HEK293 (cell line): ENCODE data around the gene F5.

Source experiments
- CTCF ChIP-seq: fragments of 450-650 bp; formaldehyde crosslinking; IDR thresholded peaks from 2 replicates; pipeline ENCODE4 v1.5.1; 2016; ENCODE audit warnings: missing biosample characterization, missing genetic modification characterization
- KLF7 ChIP-seq: fragments of 450-650 bp; formaldehyde crosslinking; IDR thresholded peaks from 2 replicates; pipeline ENCODE4 v1.5.1; 2016; ENCODE audit warnings: missing biosample characterization, missing genetic modification characterization, borderline replicate concordance
- PBX3 ChIP-seq: sonication (generic); formaldehyde crosslinking; IDR thresholded peaks from 2 replicates; pipeline ENCODE4 v1.8.1; 2022; ENCODE audit warnings: mild to moderate bottlenecking, moderate library complexity, missing genetic modification reagents
- PRDM1 ChIP-seq: fragments of 450-650 bp; formaldehyde crosslinking; IDR thresholded peaks from 2 replicates; pipeline ENCODE4; 2016; ENCODE audit warnings: missing biosample characterization, missing genetic modification characterization
- ZNF10 ChIP-seq: fragments of 450-650 bp; formaldehyde crosslinking; IDR thresholded peaks from 2 replicates; pipeline ENCODE4 v1.5.1; 2017; ENCODE audit warnings: missing biosample characterization, missing genetic modification characterization
- ZNF488 ChIP-seq: fragments of 450-650 bp; formaldehyde crosslinking; IDR thresholded peaks from 2 replicates; pipeline ENCODE4 v1.5.1; 2016; ENCODE audit warnings: missing biosample characterization, missing genetic modification characterization
- ZNF530 ChIP-seq: fragments of 450-650 bp; formaldehyde crosslinking; IDR thresholded peaks from 2 replicates; pipeline ENCODE4 v1.5.1; 2016; ENCODE audit warnings: low read depth, missing biosample characterization, missing genetic modification characterization
- ZNF596 ChIP-seq: fragments of 450-650 bp; IDR thresholded peaks from 2 replicates; pipeline ENCODE4 v1.5.0; 2018; ENCODE audit warnings: missing biosample characterization, mild to moderate bottlenecking, missing genetic modification characterization, moderate library complexity
- ZNF660 ChIP-seq: fragments of 450-650 bp; IDR thresholded peaks from 2 replicates; pipeline ENCODE4 v1.5.1; 2018; ENCODE audit warnings: missing biosample characterization, mild to moderate bottlenecking, missing genetic modification characterization
- ZNF692 ChIP-seq: fragments of 450-650 bp; formaldehyde crosslinking; IDR thresholded peaks from 2 replicates; pipeline ENCODE4 v1.5.1; 2016; ENCODE audit warnings: missing biosample characterization, missing genetic modification characterization

- no peak for TF ChIP-seq CTCF (tag by site-specific recombination)
- TF ChIP-seq PRDM1 (tag by site-specific recombination), result no peak
- no peak for TF ChIP-seq ZNF10 (tag by site-specific recombination)
- TF ChIP-seq KLF7 (tag by site-specific recombination), result no peak
- no peak for TF ChIP-seq ZNF488
- TF ChIP-seq ZNF660 (tag by site-specific recombination), result no peak
- TF ChIP-seq ZNF692 (tag by site-specific recombination), result no peak
- TF ChIP-seq ZNF530 (tag by site-specific recombination), result no peak
- no peak for TF ChIP-seq PBX3 (CRISPR knock-in tag)
- TF ChIP-seq ZNF596 (tag by site-specific recombination), result no peak
These were observed 106.8 kb downstream of the F5 start for GRCh38 chr1:169479363-169480066.
